22Rv1 (cell line): ENCODE measurements around the gene TMEM184A.

Source experiments
- ZFX ChIP-seq: fragments of 450-650 bp; IDR thresholded peaks from 2 replicates; pipeline ENCODE4 v1.6.1; 2017; ENCODE audit warnings: antibody characterized with exemption, borderline replicate concordance
- TF ChIP-seq, protein P1 (sequence below): fragments of 450-650 bp; IDR thresholded peaks from 2 replicates; pipeline ENCODE4 v1.5.1; 2017; ENCODE audit warnings: mild to moderate bottlenecking

DNA sequence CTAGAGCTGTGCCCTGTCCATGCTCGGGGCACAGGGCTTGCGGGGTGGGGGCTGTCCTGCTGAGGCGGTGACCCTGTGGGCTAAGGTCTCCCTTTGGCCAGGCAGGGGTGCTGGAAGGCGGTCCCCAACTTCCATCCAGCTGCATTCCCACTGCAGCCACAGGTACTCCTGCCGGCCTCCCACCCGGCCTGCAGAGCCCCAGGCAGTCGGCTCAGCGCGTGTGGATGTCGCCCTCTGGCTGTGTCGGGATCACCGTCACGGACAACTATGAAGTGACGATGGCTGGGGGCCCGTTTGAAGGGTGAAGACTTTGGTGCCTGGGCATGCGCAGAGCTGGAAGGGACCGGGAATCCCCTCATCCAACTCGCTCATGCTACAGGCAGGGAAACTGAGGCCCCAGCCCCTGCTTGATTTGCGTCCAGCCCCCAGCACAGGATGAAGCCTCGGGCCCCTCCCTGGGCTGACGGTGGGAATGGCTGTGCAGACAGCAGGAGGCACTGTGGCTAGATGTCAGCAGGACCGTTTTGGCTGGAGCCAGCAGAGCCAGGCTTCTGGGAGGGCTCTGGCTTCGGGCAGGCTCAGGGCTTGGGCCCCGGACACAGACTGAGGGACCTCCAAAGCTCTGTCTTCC, 2.3 kb upstream of the TMEM184A start:
- TF ChIP-seq, protein P1, sequence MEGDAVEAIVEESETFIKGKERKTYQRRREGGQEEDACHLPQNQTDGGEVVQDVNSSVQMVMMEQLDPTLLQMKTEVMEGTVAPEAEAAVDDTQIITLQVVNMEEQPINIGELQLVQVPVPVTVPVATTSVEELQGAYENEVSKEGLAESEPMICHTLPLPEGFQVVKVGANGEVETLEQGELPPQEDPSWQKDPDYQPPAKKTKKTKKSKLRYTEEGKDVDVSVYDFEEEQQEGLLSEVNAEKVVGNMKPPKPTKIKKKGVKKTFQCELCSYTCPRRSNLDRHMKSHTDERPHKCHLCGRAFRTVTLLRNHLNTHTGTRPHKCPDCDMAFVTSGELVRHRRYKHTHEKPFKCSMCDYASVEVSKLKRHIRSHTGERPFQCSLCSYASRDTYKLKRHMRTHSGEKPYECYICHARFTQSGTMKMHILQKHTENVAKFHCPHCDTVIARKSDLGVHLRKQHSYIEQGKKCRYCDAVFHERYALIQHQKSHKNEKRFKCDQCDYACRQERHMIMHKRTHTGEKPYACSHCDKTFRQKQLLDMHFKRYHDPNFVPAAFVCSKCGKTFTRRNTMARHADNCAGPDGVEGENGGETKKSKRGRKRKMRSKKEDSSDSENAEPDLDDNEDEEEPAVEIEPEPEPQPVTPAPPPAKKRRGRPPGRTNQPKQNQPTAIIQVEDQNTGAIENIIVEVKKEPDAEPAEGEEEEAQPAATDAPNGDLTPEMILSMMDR, result peak; percentile 49
- no peak for TF ChIP-seq ZFX
